Spleen (tissue), 10 donors: ENCODE measurements around the gene SEMA4C. TPM values are rescaled to one million over a fixed set of nuclear protein-coding genes. Genes with fewer than 3 reads are reported as not detected.

Experiments
- polyA plus RNA-seq, 3 donors: library from polyadenylated mRNA; stranded (reverse); fragments of 200-250 nt; gene quantifications; one replicate each; pipeline ENCODE4 v1.2.1, GENCODE V29; 2013
- total RNA-seq, 7 donors: library from RNA; depleted of rRNA in 3 of 7; stranded (reverse); fragments of >200 nt in 3 of 7; fragmentation: NEBNext Ultra II Directional in 4 of 7; extraction: Animal tissue kit (Norgen Biotek cat#: 25700) in 4 of 7; gene quantifications; one replicate each; pipeline versions ENCODE4 v1.1.0 to v1.2.1, GENCODE V29; 2016 to 2021
- donor health status: healthy with polysubstance abuse.
- donor health status: DM: no; HTN: no; CAD: no; lungs with moderate emphysema.
- donor health status: DM: no; HTN: no; CAD: no.
- donor health status: Bipolar disorder and iron deficiency.
- donor health status: healthy.
- donor health status: DM: no; HTN: no; CAD: no.
- donor health status: DM: yes; HTN: yes; CAD: no.

SEMA4C gene
- total and polyA plus RNA-seq, 10 donors, result 6.1 to 205 (median 68.1) TPM

Other genes with a start within 250 kb of the SEMA4C start
- gene KANSL3, start 231.8 kb downstream of the SEMA4C start, total RNA-seq, result 10 to 100 TPM; 45.2 to 59.6 (median 51.1) TPM
- 10 to 100 TPM; 10.3 to 16.9 (median 15.3) TPM for gene KANSL3, start 231.8 kb downstream of the SEMA4C start, polyA plus RNA-seq
- under 1 TPM in 5 of 7 donors, not detected in 2; 0.09 to 0.23 (median 0.13) TPM for gene FER1L5, start 227.3 kb downstream of the SEMA4C start, total RNA-seq
- gene FER1L5, start 227.3 kb downstream of the SEMA4C start, polyA plus RNA-seq, result under 1 TPM in 2 of 3 donors, not detected in 1; 0.02 to 0.06 TPM
- 10 to 100 TPM in 4 of 7 donors, 1 to 10 TPM in 3; 8.7 to 15.4 (median 10.8) TPM for gene LMAN2L, start 130.0 kb downstream of the SEMA4C start, total RNA-seq
- gene LMAN2L, start 130.0 kb downstream of the SEMA4C start, polyA plus RNA-seq, result 1 to 10 TPM; 5.8 to 7.1 (median 7.1) TPM
- 10 to 100 TPM in 3 of 7 donors, 1 to 10 TPM in 4; 5.7 to 14.4 (median 9.4) TPM for gene CNNM4, start 109.2 kb downstream of the SEMA4C start, total RNA-seq
- 1 to 10 TPM; 1.5 to 3.3 (median 2.8) TPM for gene CNNM4, start 109.2 kb downstream of the SEMA4C start, polyA plus RNA-seq
- gene CNNM3, start 53.8 kb downstream of the SEMA4C start, total RNA-seq, result 10 to 100 TPM; 20.7 to 37.8 (median 25.6) TPM
- gene CNNM3, start 53.8 kb downstream of the SEMA4C start, polyA plus RNA-seq, result 1 to 10 TPM; 3.7 to 7.8 (median 3.7) TPM
- gene ANKRD23, start 26.1 kb downstream of the SEMA4C start, total RNA-seq, result 10 to 100 TPM in 3 of 7 donors, 1 to 10 TPM in 4; 4.6 to 19.8 (median 9.3) TPM
- gene ANKRD23, start 26.1 kb downstream of the SEMA4C start, polyA plus RNA-seq, result 1 to 10 TPM; 2.4 to 4.9 (median 3.9) TPM
- gene ANKRD39, start 12.1 kb downstream of the SEMA4C start, total RNA-seq, result 10 to 100 TPM; 13.6 to 32.2 (median 22.5) TPM
- 10 to 100 TPM; 13.7 to 17.7 (median 15.8) TPM for gene ANKRD39, start 12.1 kb downstream of the SEMA4C start, polyA plus RNA-seq
- 10 to 100 TPM in 2 of 7 donors, 1 to 10 TPM in 4, not detected in 1; 3.8 to 27.4 (median 8.9) TPM for gene FAM178B, start 116.5 kb upstream of the SEMA4C start, total RNA-seq
- gene FAM178B, start 116.5 kb upstream of the SEMA4C start, polyA plus RNA-seq, result 1 to 10 TPM; 1.5 to 7.3 (median 4.2) TPM
- 10 to 100 TPM in 2 of 7 donors, 1 to 10 TPM in 5; 4.6 to 12.8 (median 6.0) TPM for gene FAHD2B, start 224.8 kb upstream of the SEMA4C start, total RNA-seq
- gene FAHD2B, start 224.8 kb upstream of the SEMA4C start, polyA plus RNA-seq, result 1 to 10 TPM; 7.7 to 9.5 (median 8.6) TPM
- gene ANKRD36, start 243.1 kb upstream of the SEMA4C start, total RNA-seq, result 10 to 100 TPM; 35.0 to 67.0 (median 53.1) TPM
- 1 to 10 TPM; 2.6 to 4.8 (median 2.9) TPM for gene ANKRD36, start 243.1 kb upstream of the SEMA4C start, polyA plus RNA-seq